BJ (cell line): ENCODE measurements around the gene DCUN1D1. TPM values are rescaled to one million over a fixed set of nuclear protein-coding genes. Genes with fewer than 3 reads are reported as not detected.
A peak's percentile ranks its signal among the peaks of the same experiment; 100 is the strongest.

ENCODE experiments used
- CTCF ChIA-PET: fragments of 350-600 bp; formaldehyde crosslinking; extraction: SDS; loops from one replicate; lab custom pipeline; 2021; ENCODE audit warnings: antibody characterized with exemption, inconsistent platforms; lab: Yijun Ruan, JAX
- POLR2A ChIA-PET: fragments of 300-600 bp; sonication (Branson Sonifier 250); formaldehyde crosslinking; extraction: SDS; loops from one replicate; lab custom pipeline; 2021; ENCODE audit warnings: antibody characterized with exemption; lab: Charles Lee
- DNase-seq: peaks from one replicate; pipeline ENCODE4 v3.0.0-alpha.2; 2011; ENCODE audit warnings: low read depth
- H3K27me3 ChIP-seq: 2 replicates; pipeline ENCODE4 v1.6.0; 2011; ENCODE audit warnings: low read length; ENCODE audit not compliant: control insufficient read depth, insufficient read depth
- H3K36me3 ChIP-seq: 2 replicates; pipeline ENCODE4 v1.5.1; 2011; ENCODE audit warnings: low read length; ENCODE audit not compliant: control insufficient read depth, insufficient read depth
- H3K4me3 ChIP-seq: 2 replicates; pipeline ENCODE4 v1.5.1; 2011; ENCODE audit warnings: low read depth, mild to moderate bottlenecking, control low read depth, low read length
- CTCF ChIP-seq: IDR thresholded peaks from 2 replicates; pipeline ENCODE4 v1.5.1; 2011; ENCODE audit warnings: low read depth, mild to moderate bottlenecking, control low read depth, inconsistent platforms, low read length, moderate library complexity; ENCODE audit not compliant: insufficient read depth
- polyA minus RNA-seq: library from RNA; depleted of rRNA, polyadenylated mRNA; stranded (reverse); fragments of >200 nt; gene quantifications from 2 replicates; pipeline ENCODE4 v1.2.3, GENCODE V29; 2011; rRNA and poly(A)+ RNA removed
- polyA plus RNA-seq: library from polyadenylated mRNA; depleted of rRNA; stranded (reverse); fragments of >200 nt; gene quantifications from 2 replicates; pipeline ENCODE4 v1.2.3, GENCODE V29; 2011; rRNA removed

The DCUN1D1 gene
- polyA plus RNA-seq (6.1 and 28.1 TPM in 2 replicates), polyA minus RNA-seq (14.3 and 21.1 TPM in 2 replicates)

GRCh38 chr3:182980204-182981037 is at the start of gene DCUN1D1:
Gene DCUN1D1 (minus strand): TSS chr3:182980538. CDS start chr3:182980489, 49 bp downstream.
- H3K36me3 ChIP-seq, result no peaks in the 10 kb centered on the region
- POLR2A ChIA-PET, result no interaction called here
- TF ChIP-seq CTCF, result no peak
- peak within 1 kb of the TSS; percentile 76 for H3K4me3 ChIP-seq
- peak; percentile 11 for DNase-seq
- no peaks in the 10 kb centered on the region for H3K27me3 ChIP-seq
- CTCF ChIA-PET, result no interaction called here

GRCh38 chr3:183028416-183028815 is 48.1 kb upstream of the DCUN1D1 start:
- no peak for TF ChIP-seq CTCF
- DNase-seq, result no peak
- ChIA-PET CTCF (interaction anchor here (0.7 kb wide), 1 partner anchor 199 kb away, joined by 3 read pairs; no protein-coding TSS in a partner anchor), POLR2A (no interaction called here)
- Histone ChIP-seq H3K27me3 (no peaks in the 10 kb centered on the region), H3K36me3 (no peaks in the 10 kb centered on the region), H3K4me3 (no peak overlapping the region)

GRCh38 chr3:183027276-183027675 is 46.9 kb upstream of the DCUN1D1 start:
- H3K4me3 ChIP-seq, result no peak overlapping the region
- no peak for TF ChIP-seq CTCF
- CTCF ChIA-PET, result no interaction called here
- H3K36me3 ChIP-seq, result no peaks in the 10 kb centered on the region
- no peak for DNase-seq
- POLR2A ChIA-PET, result no interaction called here
- no peaks in the 10 kb centered on the region for H3K27me3 ChIP-seq

GRCh38 chr3:183022936-183023516 is 42.7 kb upstream of the DCUN1D1 start:
- CTCF ChIA-PET, result interaction anchor here (0.6 kb wide), 1 partner anchor 40 kb away, joined by 6 read pairs; no protein-coding TSS in a partner anchor
- TF ChIP-seq CTCF, result no peak
- POLR2A ChIA-PET, result no interaction called here
- Histone ChIP-seq H3K36me3 (peaks cover 6% of the 10 kb centered on the region), H3K27me3 (no peaks in the 10 kb centered on the region), H3K4me3 (no peak overlapping the region)
- DNase-seq, result no peak
